GM18499 (cell line): ENCODE measurements around the gene AHSP.
"Not testable (repeated sequence)": the region's sequence is repeated elsewhere in the genome, so short reads cannot be mapped to it uniquely, and the experiment has no call there.

Source experiments
- ATAC-seq: cut with Tn5 transposase; IDR thresholded peaks from one replicate; pipeline ENCODE4 v1.9.1; 2021; ENCODE audit warnings: moderate number of reproducible peaks; ENCODE audit not compliant: insufficient read depth, unreplicated experiment

The AHSP gene, protein sequence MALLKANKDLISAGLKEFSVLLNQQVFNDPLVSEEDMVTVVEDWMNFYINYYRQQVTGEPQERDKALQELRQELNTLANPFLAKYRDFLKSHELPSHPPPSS

DNA sequence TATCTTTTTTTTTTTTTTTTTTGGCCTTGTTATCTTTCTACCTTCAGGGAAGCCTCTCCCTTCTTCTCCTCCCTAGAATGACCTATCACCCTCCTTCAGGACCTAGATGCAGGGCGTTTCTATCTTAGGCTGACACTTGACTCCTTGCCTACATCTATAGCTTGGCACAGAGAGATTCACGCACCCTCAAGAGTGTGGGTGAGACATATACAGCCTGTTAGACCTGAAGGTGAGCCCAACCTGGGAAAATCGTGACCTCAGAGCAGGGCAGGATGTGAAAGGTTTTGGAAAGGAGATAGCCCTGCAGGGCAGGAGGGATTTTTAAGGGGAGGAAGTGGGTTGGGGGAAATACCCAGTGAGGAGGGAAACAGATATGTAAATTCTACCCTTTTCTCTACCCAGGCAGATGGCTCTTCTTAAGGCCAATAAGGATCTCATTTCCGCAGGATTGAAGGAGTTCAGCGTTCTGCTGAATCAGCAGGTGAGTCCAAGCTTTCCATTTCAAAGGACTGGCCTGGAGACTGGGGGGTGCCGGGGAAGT is at the start of gene AHSP:
TSS of gene AHSP (plus strand) at position 167 of the 541 bp plus-strand sequence. CDS start at position 407, 240 bp downstream.
- ATAC-seq = no peak

DNA sequence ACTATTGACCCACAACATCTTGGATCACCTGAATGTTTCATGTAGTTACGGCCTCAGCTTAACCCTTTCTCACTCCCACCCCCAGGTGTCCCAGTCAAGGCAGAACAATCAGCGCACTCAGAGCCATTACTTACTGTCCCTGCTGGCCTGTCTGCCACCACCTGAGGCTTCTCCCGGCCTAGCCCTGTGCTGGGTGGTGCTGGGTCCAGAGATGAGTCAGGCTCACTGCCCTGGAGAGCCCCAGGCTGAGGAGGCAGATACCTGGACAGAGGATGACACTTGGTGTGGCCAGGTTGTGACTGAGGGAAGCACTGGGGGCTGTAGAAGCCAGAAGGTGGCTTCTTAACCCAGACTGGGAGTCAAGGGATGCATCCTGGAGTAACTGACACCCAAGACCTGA is 48.7 kb upstream of the AHSP start:
- ATAC-seq = no peak

DNA sequence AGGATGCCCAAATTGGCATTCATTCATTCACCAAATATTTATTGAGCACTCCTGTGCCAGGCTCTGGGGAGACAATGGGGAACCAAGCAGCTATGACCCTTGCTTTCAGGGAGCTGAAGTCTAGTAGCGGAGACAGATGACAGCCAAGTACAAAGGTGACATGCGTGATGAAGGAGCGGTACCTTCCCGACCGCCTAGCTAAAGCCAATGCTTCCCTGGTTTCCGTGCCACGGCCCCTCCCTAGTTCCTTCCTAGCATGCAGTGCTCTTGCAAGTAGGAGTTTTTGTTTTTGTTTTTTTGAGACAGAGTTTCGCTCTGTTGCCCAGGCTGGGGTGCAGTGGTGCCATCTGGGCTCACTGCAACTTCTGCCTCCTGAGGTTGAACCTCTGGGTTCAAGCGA is 47.9 kb upstream of the AHSP start:
- no peak for ATAC-seq

DNA sequence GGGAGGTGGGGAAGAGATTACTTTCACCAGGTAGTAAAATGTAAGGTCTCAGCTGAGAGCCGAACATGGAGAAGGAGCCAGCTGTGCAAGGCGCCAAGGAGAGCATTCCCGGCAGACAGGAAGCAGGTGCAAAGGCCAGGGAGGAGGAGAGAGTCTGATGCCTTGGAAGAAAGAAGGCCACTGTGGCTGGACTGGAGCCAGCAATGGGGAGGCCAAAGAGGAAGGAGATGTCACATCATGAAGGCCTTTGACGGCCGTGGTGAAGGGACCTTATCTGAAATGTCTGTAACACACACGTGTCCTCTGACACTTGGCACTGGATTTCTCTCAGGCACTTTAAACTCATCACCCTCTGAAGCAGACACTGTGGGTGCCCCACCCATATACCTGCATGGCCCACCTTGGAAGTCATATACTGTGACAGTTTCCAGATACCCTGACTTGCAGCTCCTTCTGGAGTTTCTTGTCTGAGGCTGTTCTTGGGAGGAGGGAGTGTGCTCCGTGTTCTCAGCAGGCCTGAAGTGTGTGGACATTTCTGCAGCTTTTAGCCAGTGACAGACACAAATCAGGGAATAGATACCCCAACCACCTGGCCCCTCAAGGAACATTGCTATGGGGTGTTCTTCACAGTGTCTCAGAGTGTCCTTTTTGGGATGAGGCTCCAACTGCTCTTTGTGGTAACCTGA is 46.7 kb upstream of the AHSP start:
- ATAC-seq = no peak

DNA sequence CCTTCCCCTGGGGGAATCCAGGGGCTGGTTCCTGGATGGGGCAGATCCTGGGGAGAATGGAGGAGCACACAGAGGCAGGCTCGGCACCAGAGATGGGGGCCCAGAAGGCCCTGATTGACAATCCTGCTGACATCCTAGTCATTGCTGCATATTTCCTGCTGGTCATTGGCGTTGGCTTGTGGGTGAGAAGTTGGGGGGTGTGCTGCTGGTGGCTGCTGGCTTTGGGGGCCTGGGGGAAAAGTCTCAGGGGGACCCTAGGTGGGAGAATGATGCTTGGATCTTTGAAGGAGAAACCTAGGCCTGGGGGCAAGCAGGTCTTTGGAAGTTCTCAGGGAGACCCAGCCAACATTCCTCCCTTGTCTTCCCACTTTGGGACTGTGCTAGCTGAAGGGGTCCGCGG is 44.6 kb upstream of the AHSP start, which contains the start of gene SLC5A2:
TSS of gene SLC5A2 (plus strand) at position 43 of the 400 bp plus-strand sequence. CDS start at position 57, 14 bp downstream.
- ATAC-seq = no peak

DNA sequence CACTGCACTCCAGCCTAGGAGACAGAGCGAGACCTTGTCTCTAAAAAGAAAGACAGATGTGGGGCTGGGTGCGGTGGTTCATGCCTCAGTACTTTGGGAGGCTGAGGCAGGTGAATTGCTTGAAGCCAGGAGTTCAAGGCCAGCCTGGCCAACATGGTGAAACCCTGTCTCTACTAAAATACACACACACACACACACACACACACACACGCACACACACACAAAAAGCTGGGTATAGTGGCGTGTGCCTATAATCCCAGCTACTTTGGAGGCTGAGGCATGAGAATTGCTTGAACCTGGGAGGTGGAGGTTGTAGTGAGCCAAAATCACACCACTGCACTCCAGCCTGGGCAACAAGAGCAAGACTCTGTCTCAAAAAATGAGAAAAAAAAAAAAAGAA is 43.7 kb upstream of the AHSP start:
- not testable (repeated sequence) for ATAC-seq

DNA sequence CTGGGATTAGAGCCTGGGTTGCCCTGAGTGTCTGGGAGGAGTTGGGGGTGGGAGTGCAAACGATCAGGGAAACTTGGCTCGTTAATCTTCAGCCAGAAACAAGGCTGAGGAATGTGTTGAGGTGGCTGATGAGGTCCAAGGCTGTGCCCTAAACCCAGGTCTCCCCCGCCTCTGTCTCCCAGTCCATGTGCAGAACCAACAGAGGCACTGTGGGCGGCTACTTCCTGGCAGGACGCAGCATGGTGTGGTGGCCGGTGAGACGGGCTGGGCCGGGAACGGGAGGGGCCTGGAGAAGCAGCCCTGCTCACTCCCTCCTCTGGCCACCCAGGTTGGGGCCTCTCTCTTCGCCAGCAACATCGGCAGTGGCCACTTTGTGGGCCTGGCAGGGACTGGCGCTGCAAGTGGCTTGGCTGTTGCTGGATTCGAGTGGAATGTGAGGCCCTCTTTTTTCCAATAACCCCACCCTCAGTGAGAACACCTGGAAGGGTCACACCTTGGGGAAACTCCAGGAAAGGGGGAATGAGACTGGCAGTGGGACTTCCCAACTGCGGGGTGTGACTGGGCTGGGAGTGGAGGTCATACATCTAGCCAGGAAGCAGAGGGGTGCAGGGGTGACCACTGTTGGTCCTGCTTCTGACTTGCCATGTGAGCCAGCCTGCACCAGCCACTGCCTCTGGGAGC is 43.1 kb upstream of the AHSP start:
- ATAC-seq = no peak

DNA sequence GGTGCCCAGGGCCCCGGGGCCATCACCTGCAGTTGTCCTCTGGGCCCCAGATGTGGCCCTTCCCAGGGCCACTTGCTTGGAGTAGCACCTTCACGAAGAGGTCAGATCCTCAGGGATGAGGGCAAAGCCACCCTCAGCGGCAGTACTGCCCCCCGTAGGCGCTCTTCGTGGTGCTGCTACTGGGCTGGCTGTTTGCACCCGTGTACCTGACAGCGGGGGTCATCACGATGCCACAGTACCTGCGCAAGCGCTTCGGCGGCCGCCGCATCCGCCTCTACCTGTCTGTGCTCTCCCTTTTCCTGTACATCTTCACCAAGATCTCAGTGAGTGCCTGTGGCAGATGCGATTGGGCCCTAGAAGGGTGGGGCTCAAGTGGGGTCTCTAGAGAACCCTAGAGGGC is 42.1 kb upstream of the AHSP start:
- ATAC-seq = no peak

DNA sequence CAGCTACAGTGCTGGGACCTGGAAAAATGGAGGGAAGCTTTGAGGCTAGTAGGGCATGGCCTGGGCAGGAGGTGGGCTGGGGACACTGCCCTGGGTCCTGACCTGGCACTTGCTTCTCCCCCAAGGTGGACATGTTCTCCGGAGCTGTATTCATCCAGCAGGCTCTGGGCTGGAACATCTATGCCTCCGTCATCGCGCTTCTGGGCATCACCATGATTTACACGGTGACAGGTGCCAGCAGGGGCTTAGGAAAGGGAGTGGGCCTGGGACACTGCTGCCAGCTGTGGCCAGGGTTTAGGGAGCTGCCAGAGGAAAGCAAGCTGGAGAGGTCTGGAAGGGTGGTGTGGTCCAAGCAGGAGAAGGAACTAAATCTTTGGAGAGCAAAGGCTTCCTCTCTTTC is 41.7 kb upstream of the AHSP start:
- no peak for ATAC-seq

DNA sequence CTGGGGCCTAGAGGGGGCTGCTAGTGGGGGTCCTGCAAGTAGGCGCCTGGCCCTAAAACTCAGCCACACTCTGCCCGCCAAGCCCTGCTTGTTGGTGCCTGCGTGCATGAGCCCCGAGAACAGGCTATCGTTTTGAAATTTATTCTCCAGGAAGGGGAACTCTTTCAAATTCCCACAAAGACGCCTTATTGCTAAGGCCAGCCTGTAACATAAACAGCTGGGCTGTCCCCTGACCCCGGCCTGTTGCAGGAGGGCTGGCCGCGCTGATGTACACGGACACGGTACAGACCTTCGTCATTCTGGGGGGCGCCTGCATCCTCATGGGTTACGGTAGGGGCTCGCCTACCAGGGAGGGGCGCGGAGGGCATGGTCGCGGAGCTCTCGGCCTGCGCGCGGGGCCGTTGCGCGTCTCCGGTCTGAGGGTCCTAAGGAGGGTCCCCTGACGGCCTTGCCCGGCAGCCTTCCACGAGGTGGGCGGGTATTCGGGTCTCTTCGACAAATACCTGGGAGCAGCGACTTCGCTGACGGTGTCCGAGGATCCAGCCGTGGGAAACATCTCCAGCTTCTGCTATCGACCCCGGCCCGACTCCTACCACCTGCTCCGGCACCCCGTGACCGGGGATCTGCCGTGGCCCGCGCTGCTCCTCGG is 40.5 kb upstream of the AHSP start:
- no peak for ATAC-seq

DNA sequence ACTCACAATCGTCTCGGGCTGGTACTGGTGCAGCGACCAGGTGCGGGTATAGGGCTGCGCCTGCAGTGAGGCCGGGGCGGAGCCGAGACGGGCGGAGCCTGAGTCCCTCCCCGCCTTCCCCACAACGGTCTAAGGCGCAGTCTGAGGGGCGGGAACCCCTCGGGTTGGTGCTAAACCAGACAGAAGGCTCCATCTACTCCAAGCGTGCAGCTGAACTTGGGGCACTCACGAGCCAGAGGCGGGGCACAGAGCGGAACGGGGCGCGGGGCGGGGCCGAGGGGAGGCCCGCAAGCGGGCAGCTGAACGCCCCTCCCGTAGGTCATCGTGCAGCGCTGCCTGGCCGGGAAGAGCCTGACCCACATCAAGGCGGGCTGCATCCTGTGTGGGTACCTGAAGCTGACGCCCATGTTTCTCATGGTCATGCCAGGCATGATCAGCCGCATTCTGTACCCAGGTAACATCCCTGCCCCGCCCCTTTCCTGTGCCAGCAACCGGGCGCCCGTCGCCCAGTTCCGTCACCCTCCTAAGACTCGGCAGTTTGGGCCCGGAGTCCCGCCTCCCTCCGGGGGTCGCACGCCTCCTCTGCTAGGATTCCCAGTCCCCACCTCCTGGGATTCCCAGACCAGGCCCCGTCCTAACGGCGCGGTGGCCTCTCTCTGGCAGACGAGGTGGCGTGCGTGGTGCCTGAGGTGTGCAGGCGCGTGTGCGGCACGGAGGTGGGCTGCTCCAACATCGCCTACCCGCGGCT is 39.8 kb upstream of the AHSP start:
- ATAC-seq = no peak

DNA sequence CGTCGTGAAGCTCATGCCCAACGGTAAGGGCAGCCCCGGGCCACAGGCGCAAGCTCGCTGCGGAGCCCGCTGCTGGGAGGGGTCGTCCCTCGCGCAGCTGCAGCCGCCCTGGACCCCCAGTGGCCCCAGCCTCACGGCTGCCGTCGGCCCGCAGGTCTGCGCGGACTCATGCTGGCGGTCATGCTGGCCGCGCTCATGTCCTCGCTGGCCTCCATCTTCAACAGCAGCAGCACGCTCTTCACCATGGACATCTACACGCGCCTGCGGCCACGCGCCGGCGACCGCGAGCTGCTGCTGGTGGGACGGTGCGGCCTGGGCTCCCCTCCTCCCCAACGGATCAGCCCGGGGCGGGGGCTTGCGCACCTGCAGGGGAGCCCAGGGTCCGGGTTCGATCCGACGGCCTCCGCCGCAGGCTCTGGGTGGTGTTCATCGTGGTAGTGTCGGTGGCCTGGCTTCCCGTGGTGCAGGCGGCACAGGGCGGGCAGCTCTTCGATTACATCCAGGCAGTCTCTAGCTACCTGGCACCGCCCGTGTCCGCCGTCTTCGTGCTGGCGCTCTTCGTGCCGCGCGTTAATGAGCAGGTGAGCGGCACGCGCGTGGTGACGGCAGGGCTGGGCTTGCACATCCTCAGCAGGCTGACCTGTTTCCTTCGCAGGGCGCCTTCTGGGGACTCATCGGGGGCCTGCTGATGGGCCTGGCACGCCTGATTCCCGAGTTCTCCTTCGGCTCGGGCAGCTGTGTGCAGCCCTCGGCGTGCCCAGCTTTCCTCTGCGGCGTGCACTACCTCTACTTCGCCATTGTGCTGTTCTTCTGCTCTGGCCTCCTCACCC is 39.0 kb upstream of the AHSP start:
- no peak for ATAC-seq

DNA sequence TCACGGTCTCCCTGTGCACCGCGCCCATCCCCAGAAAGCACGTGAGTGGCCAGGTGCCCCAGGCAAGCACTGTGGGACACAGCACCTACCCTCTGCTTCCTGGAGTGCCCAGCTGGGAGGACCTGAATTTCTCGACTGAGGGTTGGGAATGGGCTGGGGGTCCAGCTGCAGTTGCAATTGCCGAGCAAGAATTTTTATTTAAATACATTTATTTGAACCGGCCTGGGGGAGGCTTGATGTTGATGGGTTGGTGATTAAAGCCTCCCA is 38.5 kb upstream of the AHSP start:
- no peak for ATAC-seq

DNA sequence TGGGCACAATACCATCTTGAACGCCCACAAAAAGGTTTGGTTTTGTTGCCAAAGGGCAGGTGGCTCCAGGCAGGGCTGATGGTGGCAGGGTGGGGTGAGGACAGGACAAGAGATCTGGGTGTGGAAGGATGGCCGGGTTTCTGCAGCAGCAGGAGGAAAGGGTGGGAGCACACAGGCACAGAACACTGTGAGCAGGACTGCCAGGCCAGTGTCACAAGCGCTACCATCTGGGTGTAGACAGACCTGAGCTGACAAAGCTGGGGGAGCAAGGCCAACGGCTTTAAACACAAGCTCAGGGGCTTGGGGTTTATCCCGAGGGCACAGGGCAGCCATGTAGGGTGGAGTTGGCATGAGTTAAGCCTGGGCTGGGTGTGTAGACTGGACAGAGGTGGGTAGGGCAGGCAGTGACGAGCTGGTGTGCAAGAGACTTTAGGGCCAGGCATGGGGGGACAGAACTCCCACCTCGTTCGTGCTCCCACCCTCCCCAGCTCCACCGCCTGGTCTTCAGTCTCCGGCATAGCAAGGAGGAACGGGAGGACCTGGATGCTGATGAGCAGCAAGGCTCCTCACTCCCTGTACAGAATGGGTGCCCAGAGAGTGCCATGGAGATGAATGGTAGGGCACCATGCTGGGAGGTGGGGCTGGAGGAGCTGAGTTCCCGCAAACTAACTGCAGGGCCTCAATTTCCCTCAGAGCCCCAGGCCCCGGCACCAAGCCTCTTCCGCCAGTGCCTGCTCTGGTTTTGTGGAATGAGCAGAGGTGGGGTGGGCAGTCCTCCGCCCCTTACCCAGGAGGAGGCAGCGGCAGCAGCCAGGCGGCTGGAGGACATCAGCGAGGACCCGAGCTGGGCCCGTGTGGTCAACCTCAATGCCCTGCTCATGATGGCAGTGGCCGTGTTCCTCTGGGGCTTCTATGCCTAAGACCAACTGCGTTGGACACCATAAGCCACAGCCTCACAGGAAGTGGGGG is 37.8 kb upstream of the AHSP start:
- ATAC-seq = no peak

DNA sequence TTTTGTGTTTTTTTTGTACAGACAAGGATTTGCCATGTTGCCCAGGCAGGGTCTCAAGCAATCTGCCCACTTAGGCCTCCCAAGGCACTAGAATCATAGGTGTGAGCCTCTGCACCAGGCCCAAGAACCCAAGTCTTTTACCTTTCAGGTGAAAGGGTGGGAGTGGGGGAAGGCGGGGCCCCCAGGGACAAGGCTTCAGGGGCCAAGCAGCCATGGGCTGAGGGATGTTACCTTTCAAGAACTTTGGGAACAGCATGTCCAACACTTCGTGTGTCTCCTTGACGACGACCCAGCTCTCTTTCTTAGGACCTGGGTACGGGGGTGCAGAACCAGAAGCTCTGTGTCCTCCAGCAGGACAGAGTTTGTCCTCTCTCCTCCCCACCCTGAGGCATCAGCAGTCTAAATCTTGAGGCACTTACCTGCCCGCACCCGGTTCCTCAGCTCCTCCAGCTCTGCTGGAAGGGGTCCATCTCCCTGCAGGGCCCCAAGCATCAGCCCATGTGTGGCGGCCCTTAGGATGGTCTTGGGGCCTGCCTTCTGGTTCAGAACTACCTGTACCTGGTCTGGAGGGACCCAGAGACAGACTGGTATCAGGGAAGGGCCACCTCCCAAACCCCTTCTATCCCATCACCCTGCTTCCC is 35.8 kb upstream of the AHSP start:
- no peak for ATAC-seq

DNA sequence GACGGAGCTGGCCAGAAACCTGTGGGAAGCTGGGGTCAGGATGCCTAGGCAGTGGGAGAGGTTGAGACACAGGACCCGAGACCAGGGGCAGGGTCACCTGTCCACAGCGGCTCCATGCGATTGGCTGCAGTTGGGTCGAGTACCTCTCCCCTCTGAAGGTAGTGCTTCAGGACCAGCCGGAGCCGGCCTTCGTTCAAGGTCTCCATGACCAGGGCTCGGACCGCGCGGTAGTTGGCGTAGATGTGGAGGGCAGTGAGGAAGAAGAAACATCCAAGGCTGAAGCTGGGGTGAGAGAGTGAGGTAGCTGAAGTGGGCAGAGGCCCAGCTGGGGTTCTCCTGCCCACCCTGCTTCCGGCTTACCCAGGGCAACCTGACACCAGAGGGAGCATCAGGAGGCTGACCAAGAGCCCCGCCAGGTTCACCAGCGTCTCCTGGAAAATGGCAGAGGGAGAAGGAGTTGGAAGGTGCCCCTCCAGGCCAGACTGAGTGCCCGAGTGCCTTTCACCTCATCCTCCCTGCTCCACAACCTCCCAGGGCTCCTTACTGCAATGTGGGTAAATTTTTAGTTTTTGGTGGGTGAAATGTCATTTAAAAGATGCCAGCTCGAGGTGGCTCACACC is 34.1 kb upstream of the AHSP start:
- no peak for ATAC-seq

DNA sequence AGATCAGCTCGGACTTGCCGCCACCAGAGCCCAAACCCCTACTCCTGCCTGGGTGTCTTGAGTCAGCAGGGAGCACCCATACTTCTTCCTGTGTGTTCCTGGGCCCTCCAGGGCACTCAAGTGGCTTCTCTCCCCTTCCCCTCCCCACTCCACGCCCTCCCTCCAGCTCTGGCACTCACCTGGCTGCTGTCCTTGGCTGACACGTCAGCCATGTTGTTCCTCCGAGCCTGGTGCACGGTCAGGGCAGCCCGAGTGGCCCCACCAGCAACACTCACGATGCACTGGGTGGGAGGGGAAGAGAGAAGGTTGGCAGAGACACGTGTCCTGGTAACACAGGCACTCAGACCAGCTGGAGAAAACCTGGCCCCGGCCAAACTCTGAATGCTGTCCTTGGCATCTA is 31.0 kb upstream of the AHSP start:
- ATAC-seq = no peak

DNA sequence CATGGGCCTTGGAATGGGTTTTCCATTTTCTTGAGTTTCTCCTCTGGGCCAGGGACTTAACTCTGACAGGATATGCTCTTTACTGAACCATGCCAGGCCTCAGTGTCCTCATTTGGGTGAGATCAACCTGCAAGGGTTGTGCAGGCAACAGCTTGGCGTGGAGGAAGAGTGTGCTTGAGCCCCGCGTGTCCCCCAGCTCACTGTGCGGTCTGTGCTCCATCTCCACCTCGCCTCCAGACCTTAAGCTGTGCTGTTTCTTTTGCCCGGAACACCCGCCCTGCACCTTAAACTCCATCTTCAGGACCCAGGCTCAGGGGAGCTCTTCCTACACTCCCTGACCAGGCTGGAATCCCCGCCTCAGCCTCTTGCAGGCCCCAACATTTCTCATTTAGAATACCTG is 29.2 kb upstream of the AHSP start:
- ATAC-seq = no peak
